Measurements from ENCODE around the gene RIN1. TPM values are rescaled to one million over a fixed set of nuclear protein-coding genes. Genes with fewer than 3 reads are reported as not detected.

The RIN1 gene
- polyA plus RNA-seq, 1 of the 3 experiments (the other 2 are of a cell fraction), result 16.9 TPM

GRCh38 chr11:66349084-66349386 is 12.8 kb upstream of the RIN1 start:
- Histone ChIP-seq H2AFZ (ENCODE audit: low read depth) (no peak overlapping the region), H3K4me2 (no peak overlapping the region), H3K27me3 (ENCODE audit: insufficient read depth) (no peaks in the 10 kb centered on the region), H3K36me3 (replicated peaks in 1 of 2; ENCODE audit: control insufficient read depth in 1 of 2, insufficient read depth in 2 of 2, low read length in 1 of 2) (peaks cover 0 to 1% of the 10 kb centered on the region in 2 experiments), H3K4me1 (ENCODE audit: control insufficient read depth in 1 of 2, insufficient read depth in 2 of 2, low read depth in 1 of 2, low read length in 1 of 2) (peaks cover 20 to 31% of the 10 kb centered on the region in 2 experiments; a peak in 3 of 4 replicates), H3F3A (replicated peaks; ENCODE audit: insufficient read depth) (peaks cover 19% of the 10 kb centered on the region), H3K4me3 (ENCODE audit: low read depth in 2 of 2, low read length in 1 of 2) (no peak overlapping the region), H3K79me2 (ENCODE audit: insufficient read depth) (peaks cover 8% of the 10 kb centered on the region), H3K9me2 (no peaks in the 10 kb centered on the region), H3K9ac (no peak overlapping the region), H3K27ac (ENCODE audit: low read depth in 2 of 2, low read length in 1 of 2) (no peak overlapping the region), H3K9me3 (no peaks in the 10 kb centered on the region), H4K20me1 (ENCODE audit: insufficient read depth) (no peaks in the 10 kb centered on the region)
- peak; percentile 1 for DNase-seq
- CTCF ChIA-PET, result interaction anchor here (2.8 to 6.6 kb wide), 2 partner anchors 15 to 36 kb away, joined by 11 to 62 read pairs; no protein-coding TSS in a partner anchor
- POLR2A ChIA-PET, result interaction anchor here (0.9 kb wide), 1 partner anchor 13 kb away, joined by 3 read pairs; no protein-coding TSS in a partner anchor
- TF ChIP-seq NFIC (IDR thresholded peaks at IDR 0.05; ENCODE audit: borderline replicate concordance) (no peak), MAX (IDR thresholded peaks at IDR 0.05; ENCODE audit: low read depth) (no peak), FOXM1 (IDR thresholded peaks at IDR 0.05; ENCODE audit: low read depth) (no peak), SMC3 (IDR thresholded peaks at IDR 0.05; ENCODE audit: low read depth, low read length) (no peak)
- WGBS (ENCODE audit: low lambda C conversion rate), result 86% methylated on average over 2 of the region's 2 CpGs

GRCh38 chr11:66347425-66348276 is 11.4 kb upstream of the RIN1 start, which contains the start of gene B4GAT1:
B4GAT1 (minus strand) TSS chr11:66347629; CDS start chr11:66347545, 84 bp downstream.
- H3K9me2 ChIP-seq, result no peaks in the 10 kb centered on the region
- TF ChIP-seq GATA2 (CRISPR knock-in tag; IDR thresholded peaks at IDR 0.05) (peak; percentile 51; the same call in 1 of the 2 replicates), FOSL2 (IDR thresholded peaks at IDR 0.05; ENCODE audit: borderline replicate concordance, low read depth) (peak; percentile 74; the same call in 1 of the 2 replicates), MAX (IDR thresholded peaks at IDR 0.05; ENCODE audit: low read depth) (peak; percentile 54; the same call in 1 of the 2 replicates), MXI1 (IDR thresholded peaks at IDR 0.05; ENCODE audit: low read depth, low read length) (peak; percentile 50; the same call in 1 of the 2 replicates), POLR2AphosphoS5 (IDR thresholded peaks at IDR 0.05; ENCODE audit: low read depth, low read length) (peak; percentile 30; the same call in 1 of the 2 replicates), TEAD4 (IDR thresholded peaks at IDR 0.05; ENCODE audit: borderline replicate concordance, insufficient read depth) (peak; percentile 89), NFIC (IDR thresholded peaks at IDR 0.05; ENCODE audit: borderline replicate concordance) (no peak), REST (IDR thresholded peaks at IDR 0.05; ENCODE audit: low read depth, low read length) (peak; percentile 29; the same call in 1 of the 2 replicates), GABPA (IDR thresholded peaks at IDR 0.05; ENCODE audit: low read depth) (peak; percentile 16; the same call in 1 of the 2 replicates), TCF12 (IDR thresholded peaks at IDR 0.05) (no peak; the same call in 1 of the 2 replicates)
- no peaks in the 10 kb centered on the region for H4K20me1 ChIP-seq (ENCODE audit: insufficient read depth)
- H3K27ac ChIP-seq (ENCODE audit: low read depth in 2 of 2, low read length in 1 of 2), result peak within 1 kb of the TSS; percentile 57 to 94
- H3K4me3 ChIP-seq (ENCODE audit: low read depth in 2 of 2, low read length in 1 of 2), result peak within 1 kb of the TSS; percentile 65 to 80
- CTCF ChIA-PET, result interaction anchor here (1.0 to 6.6 kb wide), 8 partner anchors 10 to 61 kb away, joined by 3 to 62 read pairs (median 9); partner anchors contain the start of gene RIN1
- WGBS (ENCODE audit: low lambda C conversion rate), result 2% methylated on average over 32 of the region's 101 CpGs
- peaks cover 21% of the 10 kb centered on the region for H3K79me2 ChIP-seq (ENCODE audit: insufficient read depth)
- peaks cover 0 to 8% of the 10 kb centered on the region in 2 experiments for H3K36me3 ChIP-seq (replicated peaks in 1 of 2; ENCODE audit: control insufficient read depth in 1 of 2, insufficient read depth in 2 of 2, low read length in 1 of 2)
- peak within 1 kb of the TSS; percentile 96 for H3K4me2 ChIP-seq
- no peaks in the 10 kb centered on the region for H3K27me3 ChIP-seq (ENCODE audit: insufficient read depth)
- H3K9me3 ChIP-seq, result no peaks in the 10 kb centered on the region
- POLR2A ChIA-PET, result interaction anchor here (0.6 to 3.8 kb wide), 4 partner anchors 15 to 95 kb away, joined by 3 to 19 read pairs (median 4); no protein-coding TSS in a partner anchor
- DNase-seq, result peak; percentile 93
- H3K9ac ChIP-seq, result peak within 1 kb of the TSS; percentile 83
- H2AFZ ChIP-seq (ENCODE audit: low read depth), result peak within 1 kb of the TSS; percentile 79
- peaks cover 24 to 37% of the 10 kb centered on the region in 2 experiments; a peak in 3 of 4 replicates for H3K4me1 ChIP-seq (ENCODE audit: control insufficient read depth in 1 of 2, insufficient read depth in 2 of 2, low read depth in 1 of 2, low read length in 1 of 2)
- H3F3A ChIP-seq (replicated peaks; ENCODE audit: insufficient read depth), result peaks cover 19% of the 10 kb centered on the region

Data from SK-N-SH (cell line).